Measurements from ENCODE around the gene PRAMEF14.
"Not testable (repeated sequence)": the region's sequence is repeated elsewhere in the genome, so short reads cannot be mapped to it uniquely, and the experiment has no call there.

GRCh38 chr1:13353476-13353875, 6.5 kb upstream of the PRAMEF14 start:
- not testable (repeated sequence) for TF ChIP-seq EP300, POLR2A (IDR thresholded peaks at IDR 0.05)
